Measurements from ENCODE around the gene ACACA. TPM values are rescaled to one million over a fixed set of nuclear protein-coding genes. Genes with fewer than 3 reads are reported as not detected.

The ACACA gene
- total RNA-seq, 1 donor from 2014 or later = 145 TPM

- DNase-seq = no peak
- H3K9me3 Mint-ChIP-seq (ENCODE audit: unreplicated experiment) = peaks cover 3% of the 10 kb centered on the region
- peaks cover 7% of the 10 kb centered on the region for H3K36me3 Mint-ChIP-seq (ENCODE audit: unreplicated experiment)
- peaks cover 15% of the 10 kb centered on the region for H3K4me1 Mint-ChIP-seq (ENCODE audit: low read depth, unreplicated experiment)
- no peak overlapping the region for H3K27ac Mint-ChIP-seq (ENCODE audit: unreplicated experiment)
- no peaks in the 10 kb centered on the region for H3K27me3 Mint-ChIP-seq (ENCODE audit: unreplicated experiment)
- no peak overlapping the region for H3K4me3 Mint-ChIP-seq (ENCODE audit: unreplicated experiment)
- no peak for TF ChIP-seq CTCF (IDR thresholded peaks at IDR 0.05; ENCODE audit: partially characterized antibody, unreplicated experiment)
Measured at GRCh38 chr17:37109731-37110710, 296.6 kb downstream of the ACACA start.

- Mint-ChIP-seq H3K4me1 (ENCODE audit: low read depth, unreplicated experiment) (peaks cover 18% of the 10 kb centered on the region), H3K27ac (ENCODE audit: unreplicated experiment) (no peak overlapping the region), H3K36me3 (ENCODE audit: unreplicated experiment) (peaks cover 7% of the 10 kb centered on the region)
Measured at GRCh38 chr17:37109106-37109505, 297.5 kb downstream of the ACACA start.

GRCh38 chr17:37107406-37108083 lies 299.1 kb downstream of the ACACA start:
- Mint-ChIP-seq H3K36me3 (ENCODE audit: unreplicated experiment) (peaks cover 7% of the 10 kb centered on the region), H3K9me3 (ENCODE audit: unreplicated experiment) (peaks cover 3% of the 10 kb centered on the region), H3K4me3 (ENCODE audit: unreplicated experiment) (no peak overlapping the region), H3K27me3 (ENCODE audit: unreplicated experiment) (no peaks in the 10 kb centered on the region), H3K27ac (ENCODE audit: unreplicated experiment) (no peak overlapping the region), H3K4me1 (ENCODE audit: low read depth, unreplicated experiment) (peaks cover 18% of the 10 kb centered on the region)
- DNase-seq = no peak
- no peak for TF ChIP-seq CTCF (IDR thresholded peaks at IDR 0.05; ENCODE audit: partially characterized antibody, unreplicated experiment)

More at GRCh38 chr17:37109106-37109505, 297.5 kb downstream of the ACACA start:
- Mint-ChIP-seq H3K9me3 (ENCODE audit: unreplicated experiment) (peaks cover 3% of the 10 kb centered on the region), H3K27me3 (ENCODE audit: unreplicated experiment) (no peaks in the 10 kb centered on the region), H3K4me3 (ENCODE audit: unreplicated experiment) (no peak overlapping the region)
- no peak for DNase-seq
- no peak for TF ChIP-seq CTCF (IDR thresholded peaks at IDR 0.05; ENCODE audit: partially characterized antibody, unreplicated experiment)

- H3K9me3 Mint-ChIP-seq (ENCODE audit: unreplicated experiment) = no peaks in the 10 kb centered on the region
- no peak overlapping the region for H3K4me3 Mint-ChIP-seq (ENCODE audit: unreplicated experiment)
- no peak overlapping the region for H3K27ac Mint-ChIP-seq (ENCODE audit: unreplicated experiment)
- no peaks in the 10 kb centered on the region for H3K27me3 Mint-ChIP-seq (ENCODE audit: unreplicated experiment)
- H3K36me3 Mint-ChIP-seq (ENCODE audit: unreplicated experiment) = no peaks in the 10 kb centered on the region
- H3K4me1 Mint-ChIP-seq (ENCODE audit: low read depth, unreplicated experiment) = peaks cover 12% of the 10 kb centered on the region
- no peak for DNase-seq
- no peak for TF ChIP-seq CTCF (IDR thresholded peaks at IDR 0.05; ENCODE audit: partially characterized antibody, unreplicated experiment)
Measured at GRCh38 chr17:37106049-37106448, 300.6 kb downstream of the ACACA start.
